ENCODE data around the gene NKAIN2. TPM values are rescaled to one million over a fixed set of nuclear protein-coding genes. Genes with fewer than 3 reads are reported as not detected.

NKAIN2 gene
- total RNA-seq (not detected in 2 replicates), polyA plus RNA-seq (0.22 and 0.25 TPM in 2 replicates)

- H3K27ac ChIP-seq, result no peak within 1 kb of the TSS
- no peaks in the 10 kb centered on the region for H3K4me1 ChIP-seq (ENCODE audit: low read depth)
- TF ChIP-seq, protein P1, sequence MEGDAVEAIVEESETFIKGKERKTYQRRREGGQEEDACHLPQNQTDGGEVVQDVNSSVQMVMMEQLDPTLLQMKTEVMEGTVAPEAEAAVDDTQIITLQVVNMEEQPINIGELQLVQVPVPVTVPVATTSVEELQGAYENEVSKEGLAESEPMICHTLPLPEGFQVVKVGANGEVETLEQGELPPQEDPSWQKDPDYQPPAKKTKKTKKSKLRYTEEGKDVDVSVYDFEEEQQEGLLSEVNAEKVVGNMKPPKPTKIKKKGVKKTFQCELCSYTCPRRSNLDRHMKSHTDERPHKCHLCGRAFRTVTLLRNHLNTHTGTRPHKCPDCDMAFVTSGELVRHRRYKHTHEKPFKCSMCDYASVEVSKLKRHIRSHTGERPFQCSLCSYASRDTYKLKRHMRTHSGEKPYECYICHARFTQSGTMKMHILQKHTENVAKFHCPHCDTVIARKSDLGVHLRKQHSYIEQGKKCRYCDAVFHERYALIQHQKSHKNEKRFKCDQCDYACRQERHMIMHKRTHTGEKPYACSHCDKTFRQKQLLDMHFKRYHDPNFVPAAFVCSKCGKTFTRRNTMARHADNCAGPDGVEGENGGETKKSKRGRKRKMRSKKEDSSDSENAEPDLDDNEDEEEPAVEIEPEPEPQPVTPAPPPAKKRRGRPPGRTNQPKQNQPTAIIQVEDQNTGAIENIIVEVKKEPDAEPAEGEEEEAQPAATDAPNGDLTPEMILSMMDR (IDR thresholded peaks at IDR 0.05; ENCODE audit: low read depth, low read length), result no peak
- H3K36me3 ChIP-seq, result no peaks in the 10 kb centered on the region
- H3K27me3 ChIP-seq, result peaks cover 75% of the 10 kb centered on the region
- H3K4me3 ChIP-seq, result peak within 1 kb of the TSS; percentile 84
- H3K9me3 ChIP-seq (ENCODE audit: low read depth), result no peaks in the 10 kb centered on the region
- DNase-seq (ENCODE audit: low read depth in 1 of 2, low spot score in 1 of 2), result no peak
Observed at GRCh38 chr6:123803504-123804013, at the start of gene NKAIN2. Gene NKAIN2 (plus strand): TSS chr6:123803865.

GRCh38 chr6:123759472-123759871 is 44.2 kb upstream of the NKAIN2 start:
- DNase-seq (ENCODE audit: low read depth in 1 of 2, low spot score in 1 of 2), result no peak
- Histone ChIP-seq H3K4me1 (ENCODE audit: low read depth) (no peaks in the 10 kb centered on the region), H3K36me3 (no peaks in the 10 kb centered on the region), H3K4me3 (no peak overlapping the region), H3K27ac (no peak overlapping the region), H3K9me3 (ENCODE audit: low read depth) (no peaks in the 10 kb centered on the region), H3K27me3 (no peaks in the 10 kb centered on the region)
- TF ChIP-seq, protein P1 (IDR thresholded peaks at IDR 0.05; ENCODE audit: low read depth, low read length), result no peak

GRCh38 chr6:123763904-123764303 is 39.8 kb upstream of the NKAIN2 start:
- TF ChIP-seq, protein P1 (IDR thresholded peaks at IDR 0.05; ENCODE audit: low read depth, low read length), result no peak
- H3K27me3 ChIP-seq, result no peaks in the 10 kb centered on the region
- no peaks in the 10 kb centered on the region for H3K36me3 ChIP-seq
- H3K4me3 ChIP-seq, result no peak overlapping the region
- H3K27ac ChIP-seq, result no peak overlapping the region
- no peaks in the 10 kb centered on the region for H3K9me3 ChIP-seq (ENCODE audit: low read depth)
- H3K4me1 ChIP-seq (ENCODE audit: low read depth), result no peaks in the 10 kb centered on the region
- DNase-seq (ENCODE audit: low read depth in 1 of 2, low spot score in 1 of 2), result no peak

GRCh38 chr6:123764722-123765121 is 38.9 kb upstream of the NKAIN2 start:
- DNase-seq (ENCODE audit: low read depth in 1 of 2, low spot score in 1 of 2), result no peak
- no peaks in the 10 kb centered on the region for H3K27me3 ChIP-seq
- H3K4me1 ChIP-seq (ENCODE audit: low read depth), result no peaks in the 10 kb centered on the region
- H3K27ac ChIP-seq, result no peak overlapping the region
- no peak overlapping the region for H3K4me3 ChIP-seq
- no peaks in the 10 kb centered on the region for H3K9me3 ChIP-seq (ENCODE audit: low read depth)
- TF ChIP-seq, protein P1 (IDR thresholded peaks at IDR 0.05; ENCODE audit: low read depth, low read length), result no peak
- H3K36me3 ChIP-seq, result no peaks in the 10 kb centered on the region

GRCh38 chr6:123768921-123769320 is 34.7 kb upstream of the NKAIN2 start:
- Histone ChIP-seq H3K27me3 (no peaks in the 10 kb centered on the region), H3K27ac (no peak overlapping the region), H3K36me3 (no peaks in the 10 kb centered on the region), H3K9me3 (ENCODE audit: low read depth) (no peaks in the 10 kb centered on the region), H3K4me3 (no peak overlapping the region), H3K4me1 (ENCODE audit: low read depth) (no peaks in the 10 kb centered on the region)
- TF ChIP-seq, protein P1 (IDR thresholded peaks at IDR 0.05; ENCODE audit: low read depth, low read length), result no peak
- DNase-seq (ENCODE audit: low read depth in 1 of 2, low spot score in 1 of 2), result no peak

Measured in cardiac muscle cell (in vitro differentiated cells and primary cell).